ENCODE measurements around the gene RASAL2. TPM values are rescaled to one million over a fixed set of nuclear protein-coding genes. Genes with fewer than 3 reads are reported as not detected.
A peak's percentile ranks its signal among the peaks of the same experiment; 100 is the strongest.
"Not testable (repeated sequence)": the region's sequence is repeated elsewhere in the genome, so short reads cannot be mapped to it uniquely, and the experiment has no call there.

RASAL2 gene
- total RNA-seq, 1 donor from 2014 or later: 5.3 TPM

DNA sequence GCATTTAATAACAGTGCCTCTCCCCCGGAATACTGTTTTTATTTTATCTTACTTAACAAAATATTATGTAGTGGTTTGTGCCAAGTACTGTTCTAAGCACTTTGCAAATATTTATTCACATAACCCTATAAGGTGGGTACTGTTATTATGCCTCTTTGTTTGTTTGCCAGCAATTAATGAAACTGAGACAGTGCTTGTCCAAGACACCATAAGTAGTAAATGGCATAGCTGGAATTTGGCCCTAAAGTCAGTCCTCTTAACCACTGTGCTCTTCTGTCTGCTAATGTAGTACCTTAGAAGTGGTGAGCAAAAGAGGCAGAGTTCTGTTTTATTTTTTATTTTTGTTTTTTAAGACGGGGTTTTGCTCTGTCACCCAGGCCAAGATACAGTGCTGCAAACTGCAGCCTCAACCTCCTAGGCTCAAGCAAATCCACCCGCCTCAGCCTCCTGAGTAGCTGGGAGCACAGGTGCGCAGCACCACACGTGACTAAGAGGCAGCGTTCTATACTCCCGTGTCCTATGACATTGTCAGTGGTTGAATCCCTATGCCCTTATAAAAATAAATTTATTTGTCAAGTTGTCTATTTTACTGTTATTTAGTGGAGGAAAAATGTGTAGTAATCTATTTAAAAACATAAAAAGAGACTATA lies 237.1 kb downstream of the RASAL2 start:
- DNase-seq (ENCODE audit: low spot score) (no peak), ATAC-seq (no peak)

DNA sequence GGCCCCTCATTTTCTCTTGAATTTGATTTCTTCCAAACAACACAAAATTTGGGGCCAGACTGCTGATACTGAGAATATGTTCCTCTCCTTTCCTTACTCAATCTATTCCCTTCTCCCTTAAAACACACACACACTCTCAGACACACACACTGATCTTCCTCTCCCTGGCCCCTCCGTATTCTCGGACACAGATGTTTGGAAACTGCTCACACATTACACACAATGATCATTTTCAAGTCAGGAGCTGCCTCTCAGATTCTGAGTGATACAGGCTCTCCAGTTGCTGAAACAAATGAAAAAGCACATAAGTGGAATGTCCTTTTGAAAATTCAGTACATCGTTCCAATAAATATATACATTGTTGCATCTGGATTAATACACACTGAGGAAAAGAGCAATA lies 241.5 kb downstream of the RASAL2 start:
- ATAC-seq (no peak), DNase-seq (ENCODE audit: low spot score) (no peak)

GRCh38 chr1:178337091-178337706 lies 243.3 kb downstream of the RASAL2 start:
- DNase-seq (ENCODE audit: low spot score) (no peak), ATAC-seq (no peak)

GRCh38 chr1:178339834-178340233 lies 245.9 kb downstream of the RASAL2 start:
- ATAC-seq (no peak), DNase-seq (ENCODE audit: low spot score) (no peak)

DNA sequence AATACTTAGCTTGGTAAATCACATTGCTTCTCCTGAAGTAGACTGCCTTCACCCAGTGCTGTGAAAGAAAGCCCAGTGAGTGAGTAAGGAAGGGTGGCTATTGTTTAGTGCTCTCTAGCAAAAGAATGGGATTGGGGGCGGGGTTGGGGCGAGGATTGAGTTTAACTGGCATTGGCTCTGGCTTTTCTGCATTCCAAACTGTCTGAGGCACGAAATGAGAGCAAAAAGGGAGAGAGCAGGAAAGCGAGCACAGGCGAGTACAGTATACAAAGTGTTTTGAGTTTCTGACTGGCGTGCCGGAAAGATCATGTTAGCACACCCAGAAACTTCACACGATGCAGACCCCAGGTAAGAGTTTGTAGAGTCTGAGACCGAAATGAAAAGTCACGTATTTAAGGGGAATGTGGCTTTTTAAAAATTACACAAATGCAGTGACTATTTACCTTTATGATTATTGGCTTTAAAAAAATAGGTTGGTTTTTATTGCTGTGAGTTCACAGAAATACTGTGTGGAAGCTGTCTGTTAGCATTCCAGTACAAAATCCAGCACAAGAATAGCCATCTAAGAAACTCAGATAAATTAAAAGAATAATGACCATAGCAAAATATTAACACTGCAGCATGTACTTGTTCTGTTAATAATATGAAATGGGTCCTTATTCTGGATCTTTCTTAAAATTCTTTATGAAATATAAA lies 247.5 kb downstream of the RASAL2 start:
- DNase-seq (ENCODE audit: low spot score): no peak

GRCh38 chr1:178342745-178343144 lies 248.8 kb downstream of the RASAL2 start:
- no peak for DNase-seq (ENCODE audit: low spot score)

More for the DNA sequence above, 247.5 kb downstream of the RASAL2 start:
- no peak for ATAC-seq

DNA sequence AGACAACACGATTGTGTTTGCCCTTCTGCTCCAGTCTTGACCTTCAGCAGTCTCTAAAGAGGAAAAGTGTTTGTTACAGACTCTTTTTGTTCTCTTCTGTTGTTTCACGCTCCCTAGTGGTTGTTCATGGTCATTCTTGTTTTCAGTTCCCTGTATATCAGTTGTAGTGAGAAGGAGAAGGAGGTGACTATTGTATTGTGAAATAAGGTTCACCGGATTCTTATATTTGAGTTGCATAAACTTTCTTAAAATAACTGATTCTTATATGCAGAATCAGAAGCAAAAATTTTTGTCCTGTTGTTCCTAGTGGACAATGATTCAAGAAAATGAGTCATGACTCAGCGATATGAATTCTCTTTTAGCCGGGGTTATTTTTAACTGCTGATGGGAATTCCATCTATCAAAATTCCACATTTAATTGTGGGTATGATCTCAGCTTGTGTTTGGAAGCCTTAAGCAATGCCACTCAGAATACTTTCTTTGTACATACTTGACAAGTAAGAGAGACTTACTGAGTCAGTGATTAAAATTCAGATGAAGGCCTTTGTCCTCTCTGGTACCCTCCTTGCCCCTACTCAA lies 250.7 kb downstream of the RASAL2 start:
- no peak for DNase-seq (ENCODE audit: low spot score)
- ATAC-seq: peak; percentile 58

More at GRCh38 chr1:178342745-178343144, 248.8 kb downstream of the RASAL2 start:
- no peak for ATAC-seq

DNA sequence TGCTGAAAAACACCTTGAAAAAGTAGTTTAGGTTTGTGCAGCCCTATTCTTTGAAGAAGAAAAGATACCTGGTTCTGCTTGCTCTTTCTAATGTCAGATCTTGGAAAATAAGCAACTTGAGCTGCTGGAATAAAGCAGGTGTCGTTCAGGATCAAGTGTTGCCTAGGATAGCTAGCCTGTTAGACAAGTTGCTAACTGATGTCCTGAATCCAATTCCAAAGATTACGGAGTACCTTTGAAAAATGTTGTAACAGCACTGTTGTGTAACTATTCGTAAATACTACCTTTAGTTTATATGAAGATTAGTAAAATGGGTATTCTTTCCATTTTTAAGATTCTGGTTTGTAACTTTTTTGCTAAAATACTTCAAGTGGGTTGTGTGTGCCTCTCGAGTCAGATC lies 251.3 kb downstream of the RASAL2 start:
- ATAC-seq: peak; percentile 90
- no peak for DNase-seq (ENCODE audit: low spot score)

GRCh38 chr1:178345807-178346206 lies 251.9 kb downstream of the RASAL2 start:
- no peak for ATAC-seq
- DNase-seq (ENCODE audit: low spot score): no peak

GRCh38 chr1:178349801-178350200 lies 255.9 kb downstream of the RASAL2 start:
- no peak for DNase-seq (ENCODE audit: low spot score)
- no peak for ATAC-seq

DNA sequence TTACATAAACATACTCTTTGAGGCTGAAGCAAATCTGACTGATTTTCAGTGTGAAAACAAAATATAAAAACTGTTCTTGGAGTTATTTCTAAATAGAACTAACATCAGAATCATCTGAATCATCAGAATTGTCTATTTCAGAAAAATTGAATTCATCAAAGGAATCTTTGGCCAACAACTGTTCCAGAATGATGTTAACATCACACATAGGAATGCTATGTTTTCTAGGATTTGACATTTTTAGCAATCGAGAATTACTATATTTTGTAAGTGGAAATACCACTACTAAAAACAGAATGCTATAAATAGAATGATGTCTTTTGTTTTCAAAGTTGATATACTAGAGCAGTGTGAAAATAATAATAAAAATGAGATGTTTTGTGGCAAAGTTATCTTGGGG lies 258.0 kb downstream of the RASAL2 start:
- not testable (repeated sequence) for DNase-seq (ENCODE audit: low spot score); ATAC-seq

GRCh38 chr1:178352790-178353416 lies 259.0 kb downstream of the RASAL2 start:
- ATAC-seq (no peak), DNase-seq (ENCODE audit: low spot score) (no peak)

GRCh38 chr1:178353524-178353923 lies 259.6 kb downstream of the RASAL2 start:
- DNase-seq (ENCODE audit: low spot score): no peak
- ATAC-seq: no peak

GRCh38 chr1:178354816-178355215 lies 260.9 kb downstream of the RASAL2 start:
- DNase-seq (ENCODE audit: low spot score): no peak
- ATAC-seq: no peak

DNA sequence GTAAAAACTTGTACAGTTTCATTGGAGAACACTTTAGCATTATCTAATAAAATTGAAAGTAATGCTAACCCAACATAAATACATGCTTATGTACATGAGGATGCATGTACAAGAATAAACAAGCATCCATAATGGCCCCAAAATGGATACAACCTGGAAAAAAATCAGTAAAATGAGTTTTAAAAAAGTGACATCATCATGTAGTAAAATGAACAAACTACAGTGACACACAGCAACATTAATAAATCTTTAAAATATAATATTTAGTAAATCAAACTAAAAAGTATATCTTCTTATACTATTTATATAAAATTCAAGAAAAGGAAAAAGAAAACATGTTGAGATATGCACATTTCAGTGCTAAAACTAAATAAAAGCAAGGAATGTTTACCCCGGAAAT lies 262.4 kb downstream of the RASAL2 start:
- no peak for DNase-seq (ENCODE audit: low spot score)
- no peak for ATAC-seq

GRCh38 chr1:178358456-178358855 lies 264.6 kb downstream of the RASAL2 start:
- ATAC-seq (no peak), DNase-seq (ENCODE audit: low spot score) (no peak)

- no peak for ATAC-seq
These were observed 266.5 kb downstream of the RASAL2 start for GRCh38 chr1:178360421-178360820.

GRCh38 chr1:178361847-178362246 lies 267.9 kb downstream of the RASAL2 start:
- no peak for ATAC-seq
- DNase-seq (ENCODE audit: low spot score): no peak

More at GRCh38 chr1:178360421-178360820, 266.5 kb downstream of the RASAL2 start:
- DNase-seq (ENCODE audit: low spot score): no peak

DNA sequence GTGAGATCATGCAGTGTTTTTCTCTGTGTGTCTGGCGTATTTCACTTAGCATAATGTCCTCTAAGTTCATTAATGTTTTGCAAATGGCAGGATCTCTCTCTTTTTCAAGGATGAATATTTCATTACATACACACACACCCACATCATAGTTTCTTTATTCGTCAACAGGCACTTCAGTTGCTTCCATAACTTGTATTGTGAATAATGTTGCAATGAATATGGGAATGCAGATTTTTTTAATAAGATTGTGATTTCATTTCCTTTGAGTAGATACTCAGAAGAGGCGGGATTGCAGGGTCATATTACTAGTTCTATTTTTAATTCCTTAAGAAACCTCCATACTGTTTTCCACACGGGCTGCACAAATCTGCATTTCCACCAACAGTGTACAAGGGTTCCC lies 268.8 kb downstream of the RASAL2 start:
- DNase-seq (ENCODE audit: low spot score): no peak
- no peak for ATAC-seq

DNA sequence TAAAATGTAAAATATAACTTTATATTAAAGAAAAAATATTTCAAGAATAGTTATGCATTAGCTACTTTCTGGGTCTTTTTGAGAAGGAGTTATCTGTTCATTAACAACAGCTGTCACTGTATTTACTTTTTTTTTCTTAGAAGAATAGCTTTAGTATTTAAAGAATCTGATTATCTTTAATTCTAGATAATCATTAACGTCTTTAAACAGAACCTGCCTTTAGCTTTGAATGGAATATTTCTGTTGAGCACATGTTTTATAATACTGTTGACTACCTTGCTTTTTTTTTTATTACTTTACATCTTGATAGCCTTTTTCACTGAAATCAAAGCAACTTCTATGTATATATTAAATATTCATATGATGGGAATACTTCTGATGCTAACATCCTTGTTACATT lies 270.9 kb downstream of the RASAL2 start:
- DNase-seq (ENCODE audit: low spot score): no peak
- no peak for ATAC-seq

DNA sequence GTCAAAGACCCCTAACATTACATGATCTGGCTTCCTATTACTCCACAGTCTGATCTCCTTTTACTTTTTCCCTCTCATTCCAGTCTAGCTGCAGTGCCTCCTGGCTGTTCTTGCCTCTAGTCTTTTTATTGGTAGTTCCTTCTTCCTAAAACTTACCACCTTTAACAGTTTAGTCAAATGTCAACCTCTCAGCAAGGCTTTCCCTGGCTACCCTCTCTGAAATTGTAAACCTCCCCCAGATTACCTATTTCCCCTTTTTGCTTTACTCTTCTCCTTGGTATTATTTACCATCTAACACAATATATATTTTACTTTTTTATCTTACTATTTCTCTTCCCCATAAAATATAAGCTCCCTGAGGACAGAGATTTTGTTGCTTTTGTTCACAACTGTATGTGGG lies 273.2 kb downstream of the RASAL2 start:
- ATAC-seq (no peak), DNase-seq (ENCODE audit: low spot score) (no peak)

Data from left lobe of liver (tissue), 2 donors.